Tibial artery (tissue), 4 donors: ENCODE data around the gene TAL1.

Source experiments
- DNase-seq, 2 donors: peaks; one replicate each; pipeline ENCODE4 v3.0.0-alpha.2; 2019
- H3K27ac ChIP-seq, 2 donors: fragments of 200-600 bp; sonication (generic) in 1 of 2; 1 replicate in 1 of 2; 2 replicates in 1 of 2; pipeline ENCODE4 v1.5.1; 2018 to 2019; ENCODE audit warnings: mild to moderate bottlenecking in 1 of 2
- H3K27me3 ChIP-seq, 2 donors: fragments of 200-600 bp; sonication (generic) in 1 of 2; one replicate each; pipeline versions ENCODE4 v1.5.1 to v1.6.0; 2016 to 2019
- H3K36me3 ChIP-seq, 3 donors: fragments of 200-600 bp; sonication (generic) in 2 of 3; one replicate each; pipeline ENCODE4 v1.5.1; 2016 to 2019; ENCODE audit warnings: mild to moderate bottlenecking in 2 of 3
- H3K4me1 ChIP-seq, 4 donors: fragments of 200-600 bp; sonication (generic) in 2 of 4; 1 replicate in 3 of 4; 2 replicates in 1 of 4; pipeline ENCODE4 v1.5.1; 2016 to 2019
- H3K4me3 ChIP-seq, 2 donors: fragments of 200-600 bp; sonication (generic) in 1 of 2; 1 replicate in 1 of 2; 2 replicates in 1 of 2; pipeline ENCODE4 v1.5.1; 2018 to 2019; ENCODE audit warnings: mild to moderate bottlenecking in 2 of 2
- H3K9me3 ChIP-seq, 3 donors: fragments of 200-600 bp; sonication (generic) in 1 of 3; one replicate each; pipeline ENCODE4 v1.5.1; 2016 to 2019
- CTCF ChIP-seq, 2 experiments: fragments of 200-600 bp in 1 of 2; fragments of 450-650 bp in 1 of 2; IDR thresholded peaks; one replicate each; pipeline ENCODE4 v1.5.1; 2017 to 2019; ENCODE audit warnings: antibody characterized with exemption in 2 of 2, mild to moderate bottlenecking in 1 of 2, moderate library complexity in 1 of 2
- intact Hi-C: fragments of 100-400 bp; cut with DNase I; formaldehyde crosslinking; loops from one replicate; pipeline ENCODE4 v1.15.0; 2023; ENCODE audit warnings: low total_unique reads

Gene TAL1

DNA sequence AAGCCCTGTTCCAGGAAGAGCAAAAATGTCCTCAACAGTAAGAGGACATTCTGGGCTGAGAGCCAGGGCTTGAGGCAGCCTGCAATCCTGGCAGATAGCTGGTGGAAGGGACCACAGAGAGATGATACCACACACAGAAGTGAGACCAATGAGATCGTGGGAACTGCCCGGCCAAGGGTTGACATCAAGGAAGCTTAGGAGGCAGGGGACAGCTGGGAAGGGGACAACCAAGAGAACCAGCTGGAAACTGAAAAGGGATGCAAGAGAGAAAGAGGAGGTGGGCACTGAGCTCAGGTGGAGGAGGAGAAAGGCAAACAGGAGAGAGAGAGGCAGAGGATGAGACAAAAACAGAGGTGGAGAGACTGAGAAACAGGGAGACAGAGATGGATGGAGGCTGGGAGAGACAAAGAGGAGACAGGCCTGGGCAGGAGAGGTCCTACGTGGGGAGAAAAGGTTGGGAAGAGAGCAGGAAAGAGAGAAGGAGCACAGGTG is 51.4 kb downstream of the TAL1 start:
- no peak for DNase-seq
- no peak overlapping the region for H3K27ac ChIP-seq
- H3K4me1 ChIP-seq: peaks cover 0 to 19% (median 13%) of the 10 kb centered on the region in 4 donors
- intact Hi-C loops: loop anchor here (10.0 kb wide), 1 partner anchor 534 kb away; no protein-coding TSS in a partner anchor
- H3K4me3 ChIP-seq: no peak overlapping the region
- no peak for TF ChIP-seq CTCF (IDR thresholded peaks at IDR 0.05)
- H3K36me3 ChIP-seq: no peaks in the 10 kb centered on the region
- no peaks in the 10 kb centered on the region for H3K9me3 ChIP-seq
- peaks cover 0 to 28% of the 10 kb centered on the region in 2 donors for H3K27me3 ChIP-seq

DNA sequence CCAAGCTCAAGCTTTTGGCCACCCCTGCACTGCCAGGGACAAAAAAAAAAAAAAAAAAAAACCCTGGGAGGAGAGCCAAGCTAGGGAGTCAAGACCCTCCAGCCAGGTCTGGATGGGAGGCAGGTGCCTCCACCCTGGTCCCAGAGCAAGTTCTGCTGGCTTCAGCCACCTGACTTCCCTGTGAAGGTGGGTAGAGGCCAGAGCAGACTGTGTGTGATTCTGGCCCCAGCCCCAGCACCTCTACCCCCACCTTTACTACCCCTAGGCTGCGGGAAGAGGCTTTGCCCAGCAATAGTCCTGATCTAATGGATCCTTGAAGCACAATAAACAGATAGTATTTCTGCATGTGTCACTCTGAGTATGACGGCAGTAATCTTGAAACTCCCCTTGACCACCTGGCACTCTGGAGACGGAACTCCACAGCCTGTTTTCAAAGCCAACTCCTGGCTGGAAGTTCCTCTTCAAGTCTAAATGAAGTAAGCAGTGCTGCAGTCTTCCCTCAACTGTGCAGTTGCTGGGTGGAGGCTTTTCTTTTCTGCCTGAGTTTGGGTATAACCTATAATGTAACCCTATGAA is 51.9 kb downstream of the TAL1 start:
- no peak for DNase-seq
- Histone ChIP-seq H3K4me1 (peaks cover 0 to 21% (median 13%) of the 10 kb centered on the region in 4 donors), H3K27me3 (peaks cover 0 to 28% of the 10 kb centered on the region in 2 donors), H3K4me3 (no peak overlapping the region), H3K27ac (no peak overlapping the region), H3K9me3 (no peaks in the 10 kb centered on the region), H3K36me3 (no peaks in the 10 kb centered on the region)
- intact Hi-C loops: loop anchor here (2.0 to 10.0 kb wide), 2 partner anchors 83 to 535 kb away; no protein-coding TSS in a partner anchor
- TF ChIP-seq CTCF (IDR thresholded peaks at IDR 0.05): no peak

- Histone ChIP-seq H3K36me3 (no peaks in the 10 kb centered on the region), H3K4me1 (peaks cover 0 to 22% (median 13%) of the 10 kb centered on the region in 4 donors), H3K4me3 (peak overlapping the region; percentile 32 to 44), H3K27me3 (peaks cover 0 to 28% of the 10 kb centered on the region in 2 donors), H3K9me3 (no peaks in the 10 kb centered on the region), H3K27ac (peak overlapping the region; percentile 8 to 45)
- intact Hi-C loops: loop anchor here (2.0 kb wide), 1 partner anchor 83 kb away; no protein-coding TSS in a partner anchor
- TF ChIP-seq CTCF (IDR thresholded peaks at IDR 0.05): peak; percentile 90 to 91
- DNase-seq: peak; percentile 90 to 93
These were observed 52.7 kb downstream of the TAL1 start for GRCh38 chr1:47179017-47179987.

- no peak for TF ChIP-seq CTCF (IDR thresholded peaks at IDR 0.05)
- H3K4me1 ChIP-seq: peaks cover 0 to 22% (median 13%) of the 10 kb centered on the region in 4 donors
- DNase-seq: peak in 1 of 2 donors; percentile 59
- H3K27ac ChIP-seq: peak overlapping the region in 1 of 2 donors; percentile 9
- H3K27me3 ChIP-seq: peaks cover 0 to 24% of the 10 kb centered on the region in 2 donors
- no peak overlapping the region for H3K4me3 ChIP-seq
- intact Hi-C loops: loop anchor here (2.0 kb wide), 1 partner anchor 84 kb away; no protein-coding TSS in a partner anchor
- H3K9me3 ChIP-seq: no peaks in the 10 kb centered on the region
- H3K36me3 ChIP-seq: no peaks in the 10 kb centered on the region
These were observed 53.4 kb downstream of the TAL1 start for GRCh38 chr1:47178654-47179016.

GRCh38 chr1:47178020-47178419 is 54.0 kb downstream of the TAL1 start:
- intact Hi-C loops: loop anchor here (2.0 kb wide), 1 partner anchor 85 kb away; no protein-coding TSS in a partner anchor
- peaks cover 0 to 22% (median 13%) of the 10 kb centered on the region in 4 donors for H3K4me1 ChIP-seq
- H3K9me3 ChIP-seq: peaks cover 0 to 3% (median 0%) of the 10 kb centered on the region in 3 donors
- no peak for DNase-seq
- H3K27me3 ChIP-seq: peaks cover 0 to 18% of the 10 kb centered on the region in 2 donors
- no peak for TF ChIP-seq CTCF (IDR thresholded peaks at IDR 0.05)
- no peak overlapping the region for H3K4me3 ChIP-seq
- no peak overlapping the region for H3K27ac ChIP-seq
- H3K36me3 ChIP-seq: no peaks in the 10 kb centered on the region
